GM19468 (cell line): Measurements from ENCODE around the gene ZNF776.
"Not testable (repeated sequence)": the region's sequence is repeated elsewhere in the genome, so short reads cannot be mapped to it uniquely, and the experiment has no call there.

ENCODE experiments used
- ATAC-seq: cut with Tn5 transposase; IDR thresholded peaks from one replicate; pipeline ENCODE4 v1.9.1; 2021; ENCODE audit warnings: mild to moderate bottlenecking, moderate library complexity, moderate number of reproducible peaks; ENCODE audit not compliant: unreplicated experiment; ENCODE audit errors: extremely low read depth

Gene ZNF776

DNA sequence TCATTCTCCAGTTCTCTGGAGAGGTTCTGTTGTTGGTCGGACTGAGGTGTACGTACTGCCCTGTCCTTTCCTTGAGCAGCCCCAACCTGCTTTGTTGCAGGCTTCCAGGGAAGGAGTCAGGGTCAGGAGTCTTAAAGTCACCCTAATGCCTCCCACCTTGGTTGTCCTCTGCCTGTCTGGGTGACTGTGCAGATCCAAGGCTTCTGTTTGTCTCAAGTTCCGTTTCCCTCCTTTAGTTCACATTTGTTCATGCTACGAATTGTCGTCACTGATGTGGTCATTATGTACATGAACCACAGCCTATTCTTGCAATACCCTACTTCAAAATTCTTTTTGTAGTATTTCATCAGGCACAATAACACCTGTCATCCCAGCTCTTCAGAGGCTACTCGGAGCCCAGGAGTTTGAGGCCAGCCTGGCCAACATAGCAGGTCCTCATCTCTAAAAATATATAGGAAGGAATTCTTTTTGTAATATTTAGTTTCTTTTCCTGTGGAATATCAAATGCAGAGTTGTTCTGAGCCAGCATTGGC lies 30.2 kb downstream of the ZNF776 start:
- ATAC-seq = no peak

DNA sequence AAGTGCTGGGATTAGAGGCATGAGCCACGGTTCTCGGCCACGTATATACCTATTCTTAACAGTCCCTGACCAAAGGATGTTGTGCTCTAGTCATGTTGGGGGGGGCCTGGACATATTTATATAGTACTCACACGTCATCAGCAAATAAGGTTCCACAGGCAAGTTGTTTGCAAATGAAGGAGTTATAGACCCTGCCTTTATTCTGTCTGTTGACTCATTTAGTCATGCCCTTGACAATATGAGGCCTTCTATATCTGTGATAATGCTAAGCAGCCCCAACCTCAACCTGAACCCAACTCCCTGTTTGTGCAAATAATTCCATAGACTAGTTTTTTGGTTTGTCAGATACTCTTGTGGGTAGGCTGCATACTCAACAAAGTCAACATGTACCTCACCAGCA lies 31.7 kb downstream of the ZNF776 start:
- no peak for ATAC-seq

- no peak for ATAC-seq
Observed at GRCh38 chr19:57779220-57779845, 32.7 kb downstream of the ZNF776 start.

DNA sequence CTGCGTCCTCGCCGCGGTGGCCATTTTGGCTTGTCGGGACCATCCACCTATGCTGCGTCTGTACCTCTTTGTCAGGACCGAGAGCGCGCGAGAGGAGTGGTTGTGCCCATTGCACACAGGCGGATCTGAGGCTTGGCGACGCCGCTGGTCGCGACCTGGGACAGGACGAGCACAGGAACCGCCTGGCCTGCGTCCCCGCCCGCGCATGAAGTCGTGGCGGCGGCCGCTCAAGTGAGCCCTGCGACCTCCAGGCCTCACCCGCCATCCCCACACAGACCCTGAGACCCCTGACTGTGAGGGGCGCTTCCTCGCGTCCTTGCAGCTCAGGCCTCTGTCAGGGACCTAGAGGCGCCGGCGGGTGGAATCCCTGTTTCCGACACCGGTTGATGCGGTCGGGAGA lies 39.7 kb downstream of the ZNF776 start:
- ATAC-seq = no peak

- ATAC-seq = no peak
Observed at GRCh38 chr19:57786906-57787305, 40.3 kb downstream of the ZNF776 start.

GRCh38 chr19:57788114-57788692 lies 41.6 kb downstream of the ZNF776 start:
- ATAC-seq = no peak

DNA sequence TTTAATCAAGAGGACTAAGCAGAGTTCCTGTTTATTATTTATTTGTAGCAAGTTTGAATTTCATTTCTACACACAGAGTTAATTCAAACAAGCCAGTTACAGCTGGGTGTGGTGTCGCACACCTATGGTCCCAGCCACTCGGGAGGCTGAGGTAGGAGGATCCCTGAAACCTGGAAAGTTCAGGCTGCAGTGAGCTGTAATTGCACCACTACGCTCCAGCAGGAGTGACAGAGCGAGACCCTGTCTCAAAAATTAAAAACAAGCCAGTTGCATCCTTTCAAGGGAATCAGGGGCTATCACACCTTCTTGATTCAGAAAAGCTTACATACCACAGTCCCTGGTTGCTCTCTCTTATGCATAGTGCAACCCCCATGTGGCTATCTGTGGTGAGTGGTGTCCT lies 42.7 kb downstream of the ZNF776 start:
- no peak for ATAC-seq

GRCh38 chr19:57796580-57796979 lies 50.0 kb downstream of the ZNF776 start:
- not testable (repeated sequence) for ATAC-seq

GRCh38 chr19:57800696-57801095 lies 54.1 kb downstream of the ZNF776 start:
- no peak for ATAC-seq

GRCh38 chr19:57802269-57802668 lies 55.7 kb downstream of the ZNF776 start:
- no peak for ATAC-seq

DNA sequence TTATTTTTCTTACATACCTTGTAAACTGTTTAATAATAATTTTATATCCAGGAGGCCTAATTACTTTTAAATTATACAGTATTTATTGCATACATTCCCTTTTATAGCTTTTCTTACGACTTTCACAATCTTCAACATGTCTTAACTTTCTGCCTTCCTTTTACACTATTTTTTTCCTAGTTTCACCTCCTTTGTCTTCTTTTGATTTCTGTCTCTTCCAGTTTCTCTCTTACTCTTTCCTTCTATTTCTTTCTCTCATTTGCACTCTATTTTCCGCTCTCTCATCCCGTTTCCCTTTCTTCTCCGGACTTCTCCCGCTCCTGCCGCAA lies 56.6 kb downstream of the ZNF776 start:
- no peak for ATAC-seq

DNA sequence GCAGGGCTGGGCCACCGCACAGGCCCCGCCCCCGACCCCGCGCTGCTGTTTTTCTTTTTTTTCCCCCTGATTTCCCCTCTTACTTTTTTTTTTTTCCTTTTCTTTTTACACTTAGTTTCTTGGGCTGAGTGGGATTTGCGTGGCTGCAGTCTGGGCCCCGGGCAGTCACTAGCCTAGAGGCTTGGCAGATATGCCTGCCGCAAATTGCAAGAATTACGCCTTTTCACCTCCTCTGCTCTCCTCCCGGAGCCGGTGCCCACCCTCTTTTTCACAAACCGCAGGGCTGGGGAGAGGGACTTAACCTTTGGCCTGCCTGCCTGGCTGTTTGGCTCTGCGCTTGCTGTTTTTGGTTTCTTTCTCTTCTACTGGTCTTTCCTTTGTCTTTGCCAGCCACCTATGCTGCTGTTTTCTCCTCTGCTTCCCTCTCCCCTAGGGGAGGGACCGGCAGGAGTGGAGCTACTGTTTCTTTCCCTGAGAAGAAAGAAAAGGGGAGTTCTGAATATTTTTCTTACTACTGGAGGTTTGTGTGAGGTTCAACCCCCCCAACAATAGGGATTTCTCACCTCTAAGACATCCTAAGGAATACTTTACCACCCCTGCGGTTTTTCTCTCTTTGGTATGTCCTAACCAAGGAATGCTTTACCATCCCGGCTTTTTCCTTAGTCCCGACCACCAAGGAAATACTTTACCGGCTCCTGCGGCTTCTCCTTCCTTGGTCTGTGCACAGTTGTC lies 57.1 kb downstream of the ZNF776 start:
- no peak for ATAC-seq

GRCh38 chr19:57807541-57807940 lies 60.9 kb downstream of the ZNF776 start:
- no peak for ATAC-seq
